ENCODE data around the gene PHF14.
"Not testable (repeated sequence)": the region's sequence is repeated elsewhere in the genome, so short reads cannot be mapped to it uniquely, and the experiment has no call there.

Gene PHF14

GRCh38 chr7:10953078-10953750 is 20.5 kb upstream of the PHF14 start:
- H3K9me3 Mint-ChIP-seq; H3K4me3 Mint-ChIP-seq; H3K36me3 Mint-ChIP-seq (ENCODE audit: insufficient read depth): not testable (repeated sequence)

GRCh38 chr7:10956528-10956927 is 17.1 kb upstream of the PHF14 start:
- H3K9me3 Mint-ChIP-seq = no peaks in the 10 kb centered on the region
- DNase-seq (no peak), ATAC-seq (replicated peaks) (no peak)
- peaks cover 19 to 20% of the 10 kb centered on the region in 2 donors for H3K27me3 Mint-ChIP-seq
- H3K27ac Mint-ChIP-seq = no peak overlapping the region
- no peak overlapping the region for H3K4me3 Mint-ChIP-seq
- H3K4me1 Mint-ChIP-seq (ENCODE audit: low read depth in 2 of 2) = no peaks in the 10 kb centered on the region
- peaks cover 2% of the 10 kb centered on the region for H3K36me3 Mint-ChIP-seq (ENCODE audit: insufficient read depth)

More at GRCh38 chr7:10953078-10953750, 20.5 kb upstream of the PHF14 start:
- not testable (repeated sequence) for DNase-seq; ATAC-seq (replicated peaks); H3K4me1 Mint-ChIP-seq (ENCODE audit: low read depth in 2 of 2); H3K27ac Mint-ChIP-seq
- H3K27me3 Mint-ChIP-seq = peaks cover 8 to 11% of the 10 kb centered on the region in 2 donors

- not testable (repeated sequence) for H3K27ac Mint-ChIP-seq; H3K4me3 Mint-ChIP-seq; H3K4me1 Mint-ChIP-seq (ENCODE audit: low read depth in 2 of 2); H3K36me3 Mint-ChIP-seq (ENCODE audit: insufficient read depth); DNase-seq; ATAC-seq (replicated peaks); H3K9me3 Mint-ChIP-seq
- peaks cover 49 to 51% of the 10 kb centered on the region in 2 donors for H3K27me3 Mint-ChIP-seq
Measured at GRCh38 chr7:10960242-10960641, 13.4 kb upstream of the PHF14 start.

- not testable (repeated sequence) for H3K4me1 Mint-ChIP-seq (ENCODE audit: low read depth in 2 of 2); H3K9me3 Mint-ChIP-seq; H3K27ac Mint-ChIP-seq; ATAC-seq (replicated peaks); H3K36me3 Mint-ChIP-seq (ENCODE audit: insufficient read depth); DNase-seq
- H3K27me3 Mint-ChIP-seq = peaks cover 78 to 79% of the 10 kb centered on the region in 2 donors
- peak overlapping the region in 1 of 2 donors; percentile 41 for H3K4me3 Mint-ChIP-seq
Measured at GRCh38 chr7:10965016-10965415, 8.7 kb upstream of the PHF14 start.

GRCh38 chr7:10972174-10972573 is 1.5 kb upstream of the PHF14 start:
- Mint-ChIP-seq H3K4me1 (ENCODE audit: low read depth in 2 of 2) (peaks cover 13 to 27% of the 10 kb centered on the region in 2 donors), H3K27ac (no peak overlapping the region), H3K36me3 (ENCODE audit: insufficient read depth) (peaks cover 11% of the 10 kb centered on the region), H3K4me3 (peak overlapping the region in 1 of 2 donors; percentile 86), H3K27me3 (peaks cover 26 to 28% of the 10 kb centered on the region in 2 donors), H3K9me3 (no peaks in the 10 kb centered on the region)
- DNase-seq = no peak
- ATAC-seq (replicated peaks) = no peak

- Mint-ChIP-seq H3K9me3 (no peaks in the 10 kb centered on the region), H3K36me3 (ENCODE audit: insufficient read depth) (peaks cover 11% of the 10 kb centered on the region), H3K4me3 (peak overlapping the region; percentile 86 to 88), H3K4me1 (ENCODE audit: low read depth in 2 of 2) (peaks cover 16 to 31% of the 10 kb centered on the region in 2 donors), H3K27ac (peak overlapping the region; percentile 88 to 90), H3K27me3 (peaks cover 12 to 13% of the 10 kb centered on the region in 2 donors)
- peak in 1 of 3 experiments; percentile 3 for DNase-seq
- ATAC-seq (replicated peaks) = peak; percentile 14
Measured at GRCh38 chr7:10973942-10974911, 555 bp downstream of the PHF14 start.

GRCh38 chr7:10977113-10977512 is 3.4 kb downstream of the PHF14 start:
- no peak for DNase-seq
- Mint-ChIP-seq H3K27ac (no peak overlapping the region), H3K27me3 (no peaks in the 10 kb centered on the region), H3K4me1 (ENCODE audit: low read depth in 2 of 2) (peaks cover 24 to 40% of the 10 kb centered on the region in 2 donors), H3K4me3 (no peak overlapping the region), H3K36me3 (ENCODE audit: insufficient read depth) (peaks cover 11% of the 10 kb centered on the region), H3K9me3 (no peaks in the 10 kb centered on the region)
- ATAC-seq (replicated peaks) = no peak

GRCh38 chr7:10981317-10981716 is 7.6 kb downstream of the PHF14 start:
- ATAC-seq (replicated peaks) (no peak), DNase-seq (no peak)
- Mint-ChIP-seq H3K27me3 (no peaks in the 10 kb centered on the region), H3K36me3 (ENCODE audit: insufficient read depth) (no peaks in the 10 kb centered on the region), H3K27ac (no peak overlapping the region), H3K4me3 (no peak overlapping the region), H3K4me1 (ENCODE audit: low read depth in 2 of 2) (peaks cover 15 to 29% of the 10 kb centered on the region in 2 donors), H3K9me3 (no peaks in the 10 kb centered on the region)

GRCh38 chr7:10990748-10991147 is 17.1 kb downstream of the PHF14 start:
- H3K27ac Mint-ChIP-seq; DNase-seq; H3K4me1 Mint-ChIP-seq (ENCODE audit: low read depth in 2 of 2); H3K9me3 Mint-ChIP-seq; H3K27me3 Mint-ChIP-seq; ATAC-seq (replicated peaks); H3K4me3 Mint-ChIP-seq: not testable (repeated sequence)
- H3K36me3 Mint-ChIP-seq (ENCODE audit: insufficient read depth) = peaks cover 21% of the 10 kb centered on the region

- H3K9me3 Mint-ChIP-seq; H3K4me3 Mint-ChIP-seq; H3K27ac Mint-ChIP-seq; DNase-seq; H3K27me3 Mint-ChIP-seq; ATAC-seq (replicated peaks): not testable (repeated sequence)
- Mint-ChIP-seq H3K4me1 (ENCODE audit: low read depth in 2 of 2) (peaks cover 24 to 31% of the 10 kb centered on the region in 2 donors), H3K36me3 (ENCODE audit: insufficient read depth) (peaks cover 21% of the 10 kb centered on the region)
Measured at GRCh38 chr7:10995482-10996166, 22.0 kb downstream of the PHF14 start.

- DNase-seq (no peak), ATAC-seq (replicated peaks) (peak; percentile 21)
- peak overlapping the region in 1 of 2 donors; percentile 5 for H3K4me3 Mint-ChIP-seq
- H3K27ac Mint-ChIP-seq = peak overlapping the region; percentile 47 to 75
- H3K36me3 Mint-ChIP-seq (ENCODE audit: insufficient read depth) = no peaks in the 10 kb centered on the region
- H3K9me3 Mint-ChIP-seq = no peaks in the 10 kb centered on the region
- no peaks in the 10 kb centered on the region for H3K27me3 Mint-ChIP-seq
- peaks cover 35 to 46% of the 10 kb centered on the region in 2 donors for H3K4me1 Mint-ChIP-seq (ENCODE audit: low read depth in 2 of 2)
Measured at GRCh38 chr7:10998996-10999757, 25.5 kb downstream of the PHF14 start.

- ATAC-seq (replicated peaks) = no peak
- Mint-ChIP-seq H3K4me3 (no peak overlapping the region), H3K27me3 (no peaks in the 10 kb centered on the region), H3K4me1 (ENCODE audit: low read depth in 2 of 2) (peaks cover 28 to 33% of the 10 kb centered on the region in 2 donors), H3K9me3 (no peaks in the 10 kb centered on the region), H3K36me3 (ENCODE audit: insufficient read depth) (no peaks in the 10 kb centered on the region), H3K27ac (no peak overlapping the region)
- DNase-seq = no peak
Measured at GRCh38 chr7:11005202-11005601, 31.5 kb downstream of the PHF14 start.
